ENCODE results near the gene LRIG1.

GRCh38 chr3:66481071-66482017 is 19.5 kb downstream of the LRIG1 start:
- TF ChIP-seq SIN3A (IDR thresholded peaks at IDR 0.05; ENCODE audit: borderline replicate concordance, insufficient read depth, low read length) (no peak), FOXP2 (optimal IDR thresholded peaks at IDR 0.05; ENCODE audit: borderline replicate concordance, extremely low read depth, extremely low read length, insufficient read depth) (no peak), POLR2AphosphoS5 (IDR thresholded peaks at IDR 0.05; ENCODE audit: low read depth, low read length) (no peak)

Measured in PFSK-1 (cell line).